Neural progenitor cell (in vitro differentiated cells): ENCODE data around the gene INO80. TPM values are rescaled to one million over a fixed set of nuclear protein-coding genes. Genes with fewer than 3 reads are reported as not detected.
"Not testable (repeated sequence)": the region's sequence is repeated elsewhere in the genome, so short reads cannot be mapped to it uniquely, and the experiment has no call there.

Experiments used
- DNase-seq: peaks from one replicate; pipeline ENCODE4 v3.0.0-alpha.2; 2016; ENCODE audit warnings: low spot score
- H2AFZ ChIP-seq: fragments of 200-600 bp; sonication (generic); replicated peaks from 2 replicates; pipeline ENCODE4 v1.6.1; 2016; ENCODE audit warnings: antibody characterized with exemption
- H3F3A ChIP-seq: fragments of 200-600 bp; sonication (generic); 2 replicates; pipeline ENCODE4 v1.6.1; 2016; ENCODE audit warnings: antibody characterized with exemption, low read depth
- H3K27ac ChIP-seq: fragments of 200-600 bp; sonication (generic); 2 replicates; pipeline ENCODE4 v1.5.1; 2016; ENCODE audit warnings: mild to moderate bottlenecking
- H3K27me3 ChIP-seq: fragments of 200-600 bp; sonication (generic); 2 replicates; pipeline ENCODE4 v1.6.1; 2016; ENCODE audit warnings: mild to moderate bottlenecking, moderate library complexity
- H3K36me3 ChIP-seq: fragments of 200-600 bp; sonication (generic); 2 replicates; pipeline ENCODE4 v1.5.1; 2016
- H3K4me1 ChIP-seq: fragments of 200-600 bp; sonication (generic); 2 replicates; pipeline ENCODE4 v1.6.1; 2016; ENCODE audit warnings: mixed run types
- H3K4me2 ChIP-seq: fragments of 200-600 bp; sonication (generic); 2 replicates; pipeline ENCODE4 v1.6.1; 2016
- H3K4me3 ChIP-seq: fragments of 200-600 bp; sonication (generic); 2 replicates; pipeline ENCODE4 v1.5.1; 2016
- H3K79me2 ChIP-seq: fragments of 200-600 bp; sonication (generic); 2 replicates; pipeline ENCODE4 v1.6.1; 2016; ENCODE audit warnings: low read depth
- H3K9ac ChIP-seq: fragments of 200-600 bp; sonication (generic); 2 replicates; pipeline ENCODE4 v1.6.1; 2016
- H3K9me3 ChIP-seq: fragments of 200-600 bp; sonication (generic); 2 replicates; pipeline ENCODE4 v1.5.1; 2016; ENCODE audit warnings: low read depth
- H4K20me1 ChIP-seq: fragments of 200-600 bp; sonication (generic); 2 replicates; pipeline ENCODE4 v1.6.1; 2016; ENCODE audit warnings: low read depth
- H3K27ac Mint-ChIP-seq: 3 replicates; pipeline ENCODE4 v1.8.0; 2021; ENCODE audit warnings: mixed read lengths
- H3K27me3 Mint-ChIP-seq: 2 replicates; pipeline ENCODE4 v1.8.0; 2022; ENCODE audit warnings: low read depth, mild to moderate bottlenecking, inconsistent platforms, moderate library complexity, mixed read lengths; ENCODE audit not compliant: insufficient read depth
- H3K36me3 Mint-ChIP-seq: 3 replicates; pipeline ENCODE4 v1.8.0; 2021; ENCODE audit warnings: mixed read lengths
- H3K4me1 Mint-ChIP-seq: 3 replicates; pipeline ENCODE4 v1.8.0; 2021; ENCODE audit warnings: mixed read lengths
- H3K4me3 Mint-ChIP-seq: 3 replicates; pipeline ENCODE4 v1.8.0; 2021; ENCODE audit warnings: mild to moderate bottlenecking, moderate library complexity, mixed read lengths
- H3K9me3 Mint-ChIP-seq: 3 replicates; pipeline ENCODE4 v1.8.0; 2020; ENCODE audit warnings: mixed read lengths
- CTCF ChIP-seq: fragments of 200-600 bp; sonication (generic); IDR thresholded peaks from 2 replicates; pipeline ENCODE4 v1.5.1; 2017; ENCODE audit warnings: antibody characterized with exemption, mild to moderate bottlenecking
- EZH2 ChIP-seq: fragments of 200-600 bp; sonication (generic); IDR thresholded peaks from 2 replicates; pipeline ENCODE4 v1.6.1; 2017; ENCODE audit warnings: antibody characterized with exemption, mild to moderate bottlenecking, moderate library complexity
- EZH2phosphoT487 ChIP-seq: fragments of 200-600 bp; sonication (generic); IDR thresholded peaks from 2 replicates; pipeline ENCODE4 v1.6.1; 2017; ENCODE audit warnings: antibody characterized with exemption
- total RNA-seq: library from RNA; depleted of rRNA; stranded (reverse); fragments of >200 nt; gene quantifications from 2 replicates; pipeline ENCODE4 v1.2.3, GENCODE V29; 2015; ENCODE audit warnings: low replicate concordance

Gene INO80
- total RNA-seq, 1 donor from 2014 or later, result 25.4 TPM

- Mint-ChIP-seq H3K9me3 (no peaks in the 10 kb centered on the region), H3K4me3 (no peak overlapping the region), H3K36me3 (no peaks in the 10 kb centered on the region), H3K27ac (no peak overlapping the region), H3K4me1 (no peaks in the 10 kb centered on the region), H3K27me3 (no peaks in the 10 kb centered on the region)
- no peak for TF ChIP-seq EZH2phosphoT487
- TF ChIP-seq CTCF, result no peak
- TF ChIP-seq EZH2, result no peak
- H3K9ac ChIP-seq, result no peak overlapping the region
- no peaks in the 10 kb centered on the region for H3F3A ChIP-seq
- no peak for DNase-seq
- no peak overlapping the region for H3K4me3 ChIP-seq
- no peaks in the 10 kb centered on the region for H4K20me1 ChIP-seq
- H3K9me3 ChIP-seq, result no peaks in the 10 kb centered on the region
- no peaks in the 10 kb centered on the region for H3K27me3 ChIP-seq
- H3K4me1 ChIP-seq, result no peaks in the 10 kb centered on the region
- no peak overlapping the region for H3K4me2 ChIP-seq
- no peak overlapping the region for H3K27ac ChIP-seq
- H3K79me2 ChIP-seq, result no peaks in the 10 kb centered on the region
- H2AFZ ChIP-seq, result no peak overlapping the region
- H3K36me3 ChIP-seq, result no peaks in the 10 kb centered on the region
These were observed 23.5 kb upstream of the INO80 start for GRCh38 chr15:41139619-41140018.

- H3K27ac ChIP-seq, H3K27me3 Mint-ChIP-seq, H3K4me3 Mint-ChIP-seq, H3K9me3 Mint-ChIP-seq, H3K36me3 ChIP-seq, H3F3A ChIP-seq, DNase-seq, H3K36me3 Mint-ChIP-seq, H3K4me3 ChIP-seq, H3K4me1 ChIP-seq, H3K27me3 ChIP-seq, H3K27ac Mint-ChIP-seq, H3K79me2 ChIP-seq, H3K4me2 ChIP-seq, H3K9ac ChIP-seq, H4K20me1 ChIP-seq, H3K4me1 Mint-ChIP-seq, H2AFZ ChIP-seq, H3K9me3 ChIP-seq: not testable (repeated sequence)
These were observed 23.0 kb upstream of the INO80 start for GRCh38 chr15:41139112-41139511.

GRCh38 chr15:41135580-41135979, 19.5 kb upstream of the INO80 start:
- not testable (repeated sequence) for H3K27ac Mint-ChIP-seq, H3K36me3 ChIP-seq, H4K20me1 ChIP-seq, H3K4me1 ChIP-seq, H3K27me3 ChIP-seq, H3K79me2 ChIP-seq, H3K4me1 Mint-ChIP-seq, H3K36me3 Mint-ChIP-seq, H3K4me2 ChIP-seq, H3K4me3 ChIP-seq, H3K27me3 Mint-ChIP-seq, H3K4me3 Mint-ChIP-seq, H3K9me3 ChIP-seq, H3K9me3 Mint-ChIP-seq, H3K9ac ChIP-seq, H2AFZ ChIP-seq, H3F3A ChIP-seq, H3K27ac ChIP-seq, DNase-seq

- no peak overlapping the region for H2AFZ ChIP-seq
- H4K20me1 ChIP-seq, result no peaks in the 10 kb centered on the region
- H3K27ac ChIP-seq, result no peak overlapping the region
- H3K27me3 ChIP-seq, result no peaks in the 10 kb centered on the region
- Mint-ChIP-seq H3K4me3 (no peak overlapping the region), H3K9me3 (peaks cover 6% of the 10 kb centered on the region), H3K36me3 (no peaks in the 10 kb centered on the region), H3K27me3 (peaks cover 2% of the 10 kb centered on the region), H3K27ac (no peak overlapping the region), H3K4me1 (no peaks in the 10 kb centered on the region)
- H3K9me3 ChIP-seq, result peaks cover 3% of the 10 kb centered on the region
- DNase-seq, result no peak
- H3F3A ChIP-seq, result no peaks in the 10 kb centered on the region
- no peaks in the 10 kb centered on the region for H3K36me3 ChIP-seq
- H3K79me2 ChIP-seq, result no peaks in the 10 kb centered on the region
- no peak overlapping the region for H3K4me2 ChIP-seq
- no peak overlapping the region for H3K9ac ChIP-seq
- H3K4me1 ChIP-seq, result peaks cover 6% of the 10 kb centered on the region
- TF ChIP-seq EZH2, result no peak
- TF ChIP-seq EZH2phosphoT487, result no peak
- TF ChIP-seq CTCF, result no peak
- no peak overlapping the region for H3K4me3 ChIP-seq
These were observed 17.4 kb upstream of the INO80 start for GRCh38 chr15:41133454-41133853.

- not testable (repeated sequence) for H3K27me3 ChIP-seq, H3K36me3 ChIP-seq, H3K9ac ChIP-seq, H2AFZ ChIP-seq, H3K4me3 ChIP-seq, H3F3A ChIP-seq, H3K9me3 ChIP-seq, H3K79me2 ChIP-seq, H3K4me2 ChIP-seq, H3K4me1 ChIP-seq, H3K27me3 Mint-ChIP-seq, H3K4me3 Mint-ChIP-seq, H3K36me3 Mint-ChIP-seq, H4K20me1 ChIP-seq, H3K4me1 Mint-ChIP-seq, H3K27ac Mint-ChIP-seq, H3K27ac ChIP-seq, H3K9me3 Mint-ChIP-seq, DNase-seq
These were observed 16.0 kb upstream of the INO80 start for GRCh38 chr15:41132094-41132493.
